ENCODE data around the gene SLC25A1.
"Not testable (repeated sequence)": the region's sequence is repeated elsewhere in the genome, so short reads cannot be mapped to it uniquely, and the experiment has no call there.

SLC25A1 gene

GRCh38 chr22:19206287-19206686 is 27.8 kb upstream of the SLC25A1 start:
- DNase-seq (ENCODE audit: low read depth, low spot score): no peak

DNA sequence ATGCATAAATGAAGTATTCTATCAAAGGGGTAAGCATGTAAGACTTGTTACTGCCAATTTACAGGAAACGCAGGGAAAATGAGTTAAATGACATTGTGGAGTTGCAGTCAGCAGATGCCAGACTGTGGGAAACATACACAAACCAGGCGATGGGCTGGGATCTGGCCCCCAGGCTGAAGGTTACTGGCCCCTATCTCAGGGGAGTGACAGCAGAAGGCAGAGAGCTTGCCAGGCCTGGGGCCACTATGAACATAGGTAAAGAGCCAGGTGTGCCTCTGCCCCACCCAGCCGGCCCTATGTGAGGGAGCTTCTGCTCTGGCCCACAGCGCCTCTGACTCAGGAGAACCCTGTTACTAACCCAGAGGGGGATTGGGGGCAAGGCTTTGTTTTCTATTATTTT is 26.1 kb upstream of the SLC25A1 start:
- no peak for DNase-seq (ENCODE audit: low read depth, low spot score)

DNA sequence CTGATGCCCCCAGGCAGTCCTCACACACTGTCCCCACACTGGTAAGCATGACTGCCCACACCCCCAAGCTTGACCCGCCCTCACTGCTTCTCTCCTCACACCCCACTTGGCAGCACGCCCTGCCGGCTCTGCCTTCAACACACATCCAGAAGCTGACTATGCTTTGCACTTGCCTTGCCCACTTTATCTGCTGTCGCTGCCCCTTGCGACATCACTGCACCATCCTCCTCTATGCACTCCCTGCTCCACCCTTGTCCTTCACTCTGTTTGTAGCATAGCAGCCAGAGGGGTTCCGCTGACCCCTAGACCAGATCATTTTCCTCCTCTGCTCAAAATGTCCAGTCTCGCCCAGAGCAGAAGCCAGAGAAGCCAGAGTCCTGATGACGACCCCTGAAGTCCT is 25.3 kb upstream of the SLC25A1 start:
- no peak for DNase-seq (ENCODE audit: low read depth, low spot score)

DNA sequence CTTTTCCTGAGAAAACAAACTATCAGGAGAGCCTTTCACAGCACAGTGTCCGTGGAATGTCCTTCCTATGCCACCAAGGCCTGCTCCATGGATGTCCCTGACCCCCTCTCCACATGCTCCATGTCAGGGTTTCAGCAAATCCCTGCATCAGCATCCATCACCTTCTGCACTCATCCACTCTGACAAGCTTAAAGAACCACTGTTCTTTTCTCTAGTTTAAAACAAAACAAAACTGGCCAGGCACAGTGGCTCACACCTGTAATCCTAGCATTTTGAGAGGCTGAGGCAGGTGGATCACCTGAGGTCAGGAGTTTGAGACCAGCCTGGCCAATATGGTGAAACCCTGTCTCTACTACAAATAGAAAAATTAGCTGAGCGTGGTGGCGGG is 24.3 kb upstream of the SLC25A1 start:
- DNase-seq (ENCODE audit: low read depth, low spot score): not testable (repeated sequence)

- DNase-seq (ENCODE audit: low read depth, low spot score): no peak
Measured at GRCh38 chr22:19201869-19202798, 23.6 kb upstream of the SLC25A1 start.

GRCh38 chr22:19201130-19201868 is 22.8 kb upstream of the SLC25A1 start:
- DNase-seq (ENCODE audit: low read depth, low spot score): no peak

GRCh38 chr22:19199479-19199878 is 20.9 kb upstream of the SLC25A1 start:
- DNase-seq (ENCODE audit: low read depth, low spot score): no peak

- no peak for DNase-seq (ENCODE audit: low read depth, low spot score)
Measured at GRCh38 chr22:19197997-19198865, 19.7 kb upstream of the SLC25A1 start.

DNA sequence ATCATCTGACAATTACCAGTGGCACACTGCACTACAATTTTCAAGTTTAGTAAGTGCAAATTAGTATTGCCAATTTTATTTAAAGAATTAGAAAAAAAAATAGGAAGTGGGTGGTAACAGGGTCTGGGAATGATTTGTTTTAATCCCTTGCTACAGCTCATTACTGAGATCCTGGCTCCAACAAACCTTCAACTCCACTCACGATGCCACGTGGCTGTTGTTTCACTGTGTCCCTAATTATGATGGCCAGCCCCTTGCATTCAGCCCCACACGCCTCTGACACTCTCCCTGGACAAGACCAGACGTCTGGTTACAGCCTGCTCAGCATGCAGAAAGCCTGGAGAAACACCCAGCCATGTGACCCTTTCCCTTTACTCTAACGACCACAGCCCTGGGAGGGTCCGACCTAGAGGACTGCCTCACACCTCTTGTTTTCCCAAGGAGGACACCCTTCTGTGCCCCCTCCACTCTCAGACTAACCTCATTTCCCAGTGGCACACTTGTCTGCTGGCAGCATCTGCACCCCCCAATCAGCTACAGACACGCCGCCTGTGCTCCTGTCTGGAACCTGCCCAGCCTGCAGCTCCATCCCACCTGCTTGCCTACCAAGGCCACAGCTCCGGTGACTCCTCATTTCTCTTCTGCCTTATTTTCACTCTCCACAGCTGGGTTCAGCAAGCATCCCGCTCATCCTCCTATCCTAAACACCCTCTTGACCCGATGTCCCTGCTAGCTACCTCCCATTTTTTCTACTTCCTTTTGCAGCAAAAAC is 18.5 kb upstream of the SLC25A1 start:
- DNase-seq (ENCODE audit: low read depth, low spot score): no peak

DNA sequence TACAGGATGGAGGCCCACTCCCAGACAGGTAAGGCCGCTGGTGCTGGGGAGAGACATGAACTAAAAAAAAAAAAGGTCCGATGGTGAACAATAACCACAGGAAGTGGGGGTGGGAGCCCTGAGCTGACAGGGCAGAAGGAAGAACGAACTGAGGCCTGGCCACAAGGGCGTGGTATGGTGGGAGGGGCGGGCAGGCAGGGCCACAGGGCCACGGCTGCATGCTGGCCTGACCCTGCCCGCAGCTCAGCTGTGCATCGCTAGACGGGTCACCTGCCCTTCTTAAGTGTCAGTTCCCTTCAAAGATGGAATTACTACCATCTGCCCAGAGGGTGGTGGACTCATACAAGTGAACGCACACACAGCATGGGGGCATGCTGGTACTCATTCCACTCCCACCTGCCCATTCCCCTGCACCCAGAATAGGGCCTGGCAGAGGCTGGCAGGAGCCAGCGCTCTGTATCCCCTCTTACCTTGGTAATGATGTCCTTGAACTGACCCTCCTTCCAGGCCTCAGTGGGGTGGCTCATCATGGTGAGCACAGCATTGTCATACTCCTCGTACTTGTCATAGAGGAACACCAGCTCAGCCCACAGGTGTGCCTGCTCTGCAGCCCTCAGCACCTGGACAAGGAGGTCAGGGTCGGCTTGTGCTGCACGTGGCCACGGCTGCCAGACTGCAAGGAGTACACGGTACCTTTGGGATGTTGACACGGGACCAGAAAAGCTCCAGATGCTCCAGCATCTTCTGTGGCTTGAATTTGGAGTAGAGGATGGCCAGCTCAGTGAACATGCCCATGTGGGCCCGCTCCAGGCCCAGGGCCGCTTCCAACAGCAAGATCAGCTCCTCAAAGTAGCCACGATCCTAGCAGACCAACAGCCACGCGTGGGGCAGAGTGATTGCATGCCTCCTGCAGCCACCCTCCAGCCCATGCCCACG is 17.5 kb upstream of the SLC25A1 start:
- no peak for DNase-seq (ENCODE audit: low read depth, low spot score)

GRCh38 chr22:19194766-19195536 is 16.4 kb upstream of the SLC25A1 start:
- DNase-seq (ENCODE audit: low read depth, low spot score): no peak

DNA sequence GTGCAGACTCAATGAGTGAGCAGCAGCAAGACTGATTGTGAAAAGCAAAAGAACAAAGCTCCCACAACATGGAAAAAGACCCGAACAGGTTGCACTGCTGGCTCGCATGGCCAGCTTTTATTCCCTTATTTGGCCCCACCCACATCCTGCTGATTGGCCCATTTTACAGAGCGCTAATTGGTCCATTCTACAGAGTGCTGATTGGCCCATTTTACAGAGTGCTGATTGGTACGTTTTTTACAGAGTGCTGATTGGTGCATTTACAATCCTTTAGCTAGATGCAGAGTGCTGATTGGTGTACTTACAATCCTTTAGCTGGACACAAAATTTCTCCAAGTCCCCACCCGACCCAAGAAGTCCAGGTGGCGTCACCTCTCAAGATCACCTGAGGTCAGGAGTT is 15.3 kb upstream of the SLC25A1 start:
- DNase-seq (ENCODE audit: low read depth, low spot score): no peak

DNA sequence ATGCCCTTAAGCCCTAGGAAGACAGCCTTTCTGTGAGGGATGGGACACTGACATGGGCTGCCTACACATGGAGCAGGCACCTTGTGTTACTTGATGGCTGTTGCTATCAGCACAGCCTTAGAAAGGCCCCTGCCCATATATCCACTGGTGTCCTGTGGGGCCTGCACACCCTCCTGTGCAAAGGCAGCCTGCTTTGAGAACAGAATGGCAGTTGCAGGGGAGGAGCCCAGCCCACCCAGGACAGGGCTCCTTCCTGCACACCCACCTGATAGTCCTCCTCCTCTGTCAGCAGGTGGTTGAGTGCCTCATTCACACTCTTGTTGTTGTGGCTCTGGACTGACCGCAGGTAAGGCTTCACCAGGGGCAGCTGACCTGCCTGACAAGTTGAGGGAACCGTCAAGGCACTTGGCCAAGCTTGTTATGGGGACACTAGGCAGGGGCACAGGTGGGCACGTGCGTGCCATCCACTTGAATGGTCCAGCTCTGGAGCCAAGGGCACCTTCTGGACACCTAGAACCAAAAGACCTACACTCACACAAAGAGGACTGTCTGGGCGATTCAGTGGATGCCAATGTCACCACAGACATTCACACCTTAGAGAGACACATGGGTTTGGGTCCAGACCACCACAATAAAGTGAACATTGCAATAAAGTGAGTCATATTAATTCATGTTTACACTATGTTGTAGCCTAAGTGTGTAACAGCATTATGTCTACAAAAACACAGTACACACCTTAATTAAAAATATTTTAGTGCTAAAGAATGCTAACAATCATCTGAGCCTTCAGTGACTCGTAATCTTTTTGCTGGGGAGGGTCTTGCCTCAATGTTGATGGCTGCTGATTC is 9.4 kb upstream of the SLC25A1 start:
- no peak for DNase-seq (ENCODE audit: low read depth, low spot score)

- no peak for DNase-seq (ENCODE audit: low read depth, low spot score)
Measured at GRCh38 chr22:19184276-19184997, 5.9 kb upstream of the SLC25A1 start.

GRCh38 chr22:19183216-19183615 is 4.7 kb upstream of the SLC25A1 start:
- no peak for DNase-seq (ENCODE audit: low read depth, low spot score)

DNA sequence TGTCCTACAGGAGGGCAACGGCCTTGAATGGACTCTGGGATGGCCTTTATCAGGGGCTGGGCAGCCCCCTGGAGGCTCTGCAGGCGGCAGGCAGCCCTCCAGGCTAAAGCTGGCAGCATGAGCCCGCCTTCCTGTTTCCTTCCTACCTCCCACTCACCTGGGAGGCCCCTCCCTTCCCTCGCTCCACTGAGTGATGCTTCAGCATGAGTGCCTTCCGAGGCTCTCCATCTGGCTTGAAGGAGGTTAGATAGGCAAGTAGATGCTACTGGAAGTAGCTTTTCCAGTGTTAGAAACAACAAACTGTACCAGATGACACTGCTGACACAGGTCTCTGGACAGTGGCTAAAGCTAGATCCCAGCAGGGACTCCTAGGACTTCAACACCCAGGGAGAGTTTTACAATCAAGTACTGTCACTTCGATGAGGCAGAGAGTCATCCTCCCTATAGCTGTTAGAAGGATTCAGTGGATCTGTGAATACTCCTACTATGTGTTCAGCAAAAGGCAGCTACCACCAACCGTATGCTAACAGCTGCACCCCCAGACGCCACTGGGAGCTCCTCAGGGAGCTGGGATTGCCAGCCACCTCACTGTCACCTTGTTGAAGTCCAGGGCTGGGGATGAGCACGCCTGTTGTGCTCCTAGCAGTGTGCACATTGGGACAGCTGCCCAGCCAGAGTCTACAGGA is 4.1 kb upstream of the SLC25A1 start:
- no peak for DNase-seq (ENCODE audit: low read depth, low spot score)
